Ectodermal cell (in vitro differentiated cells): ENCODE results near the gene MYCBPAP.
A peak's percentile ranks its signal among the peaks of the same experiment; 100 is the strongest.

ENCODE experiments used
- H3K27ac ChIP-seq: 2 replicates; pipeline ENCODE4 v1.7.0; 2013; ENCODE audit warnings: mild to moderate bottlenecking, low read depth, low read length; ENCODE audit not compliant: insufficient read depth, poor library complexity, severe bottlenecking
- H3K27me3 ChIP-seq: 2 replicates; pipeline ENCODE4 v1.7.0; 2013; ENCODE audit warnings: mild to moderate bottlenecking, low read length; ENCODE audit not compliant: insufficient read depth, control insufficient read depth, poor library complexity, severe bottlenecking
- H3K36me3 ChIP-seq: one replicate; pipeline ENCODE4 v1.7.0; 2013; ENCODE audit warnings: low read length; ENCODE audit not compliant: control insufficient read depth, insufficient read depth
- H3K4me1 ChIP-seq: one replicate; pipeline ENCODE4 v1.7.0; 2013; ENCODE audit warnings: low read length; ENCODE audit not compliant: control insufficient read depth, insufficient read depth
- H3K4me3 ChIP-seq: 2 replicates; pipeline ENCODE4 v1.7.0; 2013; ENCODE audit warnings: low read depth, low read length, control low read depth; ENCODE audit not compliant: insufficient read depth
- H3K9me3 ChIP-seq: 2 replicates; pipeline ENCODE4 v1.7.0; 2013; ENCODE audit warnings: mild to moderate bottlenecking, low read length, moderate library complexity; ENCODE audit not compliant: control insufficient read depth
- WGBS, 2 experiments: methylation state at CpG; one replicate each; pipeline ENCODE4 v1.1.7; 2013; ENCODE audit warnings: missing lambda C conversion rate in 2 of 2; 5-methylcytosine and 5-hydroxymethylcytosine counted together

Gene MYCBPAP

GRCh38 chr17:50527949-50528474, 19.8 kb downstream of the MYCBPAP start:
- Histone ChIP-seq H3K27ac (no peak overlapping the region), H3K27me3 (peaks cover 20% of the 10 kb centered on the region), H3K4me1 (peaks cover 12% of the 10 kb centered on the region), H3K4me3 (no peak overlapping the region), H3K9me3 (no peaks in the 10 kb centered on the region), H3K36me3 (no peaks in the 10 kb centered on the region)
- 47 to 49% methylated on average over 4 of the region's 4 CpGs for WGBS, 2 experiments

- peaks cover 23% of the 10 kb centered on the region for H3K4me1 ChIP-seq
- no peaks in the 10 kb centered on the region for H3K36me3 ChIP-seq
- 95 to 96% methylated on average over 7 of the region's 7 CpGs for WGBS, 2 experiments
- H3K27ac ChIP-seq = no peak overlapping the region
- H3K4me3 ChIP-seq = no peak overlapping the region
- H3K9me3 ChIP-seq = no peaks in the 10 kb centered on the region
- H3K27me3 ChIP-seq = peaks cover 39% of the 10 kb centered on the region
These were observed 21.6 kb downstream of the MYCBPAP start for GRCh38 chr17:50529849-50530248.

- no peak overlapping the region for H3K27ac ChIP-seq
- 86 to 90% methylated on average over 6 of the region's 6 CpGs for WGBS, 2 experiments
- peaks cover 23% of the 10 kb centered on the region for H3K4me1 ChIP-seq
- H3K27me3 ChIP-seq = peaks cover 42% of the 10 kb centered on the region
- no peaks in the 10 kb centered on the region for H3K9me3 ChIP-seq
- no peaks in the 10 kb centered on the region for H3K36me3 ChIP-seq
- H3K4me3 ChIP-seq = no peak overlapping the region
These were observed 23.3 kb downstream of the MYCBPAP start for GRCh38 chr17:50531428-50532025.

DNA sequence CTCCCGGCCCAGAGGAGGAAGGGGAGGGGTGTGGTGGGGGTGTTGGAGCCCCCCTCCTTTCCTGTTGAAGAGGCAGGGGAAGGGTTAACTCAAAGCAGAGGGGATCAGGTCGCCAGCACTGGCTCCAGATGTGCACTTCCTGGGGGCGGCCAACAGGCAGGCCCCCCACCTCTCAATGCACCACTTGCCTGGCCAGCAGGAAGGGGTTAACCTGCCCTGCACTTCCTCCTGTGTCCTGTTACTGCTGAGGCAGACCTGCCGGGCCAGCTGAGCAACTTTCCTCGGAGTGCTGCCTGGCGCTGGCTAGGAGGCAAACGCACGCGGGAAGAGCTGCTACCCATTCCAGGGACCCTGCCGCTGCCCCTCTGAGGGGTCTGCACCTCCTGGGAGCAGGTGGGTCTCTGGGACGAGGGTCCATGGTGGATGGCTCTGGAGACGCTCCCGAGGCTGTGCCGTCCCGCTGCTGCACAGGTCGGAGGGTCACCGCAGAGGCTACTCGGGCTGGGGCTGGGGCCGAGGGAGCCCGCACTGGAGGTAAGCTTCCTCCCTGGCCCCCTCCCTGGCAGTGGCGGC, 24.3 kb downstream of the MYCBPAP start, which contains the start of gene EPN3:
Gene EPN3 (plus strand): TSS at position 284 of the 573 bp plus-strand sequence. CDS start 3,822 bp downstream, outside the sequence.
- H3K4me1 ChIP-seq = peaks cover 23% of the 10 kb centered on the region
- no peaks in the 10 kb centered on the region for H3K9me3 ChIP-seq
- WGBS, 2 experiments = 1% methylated on average over 20 to 21 of the region's 21 CpGs
- H3K27ac ChIP-seq = no peak within 1 kb of the TSS
- no peaks in the 10 kb centered on the region for H3K36me3 ChIP-seq
- H3K27me3 ChIP-seq = peaks cover 42% of the 10 kb centered on the region
- H3K4me3 ChIP-seq = peak within 1 kb of the TSS; percentile 20

GRCh38 chr17:50533185-50533584, 24.9 kb downstream of the MYCBPAP start:
- Histone ChIP-seq H3K4me3 (no peak overlapping the region), H3K4me1 (peaks cover 24% of the 10 kb centered on the region), H3K36me3 (no peaks in the 10 kb centered on the region), H3K27me3 (peaks cover 42% of the 10 kb centered on the region), H3K9me3 (no peaks in the 10 kb centered on the region), H3K27ac (no peak overlapping the region)
- WGBS, 2 experiments = 10 to 15% methylated on average over 5 of the region's 5 CpGs

DNA sequence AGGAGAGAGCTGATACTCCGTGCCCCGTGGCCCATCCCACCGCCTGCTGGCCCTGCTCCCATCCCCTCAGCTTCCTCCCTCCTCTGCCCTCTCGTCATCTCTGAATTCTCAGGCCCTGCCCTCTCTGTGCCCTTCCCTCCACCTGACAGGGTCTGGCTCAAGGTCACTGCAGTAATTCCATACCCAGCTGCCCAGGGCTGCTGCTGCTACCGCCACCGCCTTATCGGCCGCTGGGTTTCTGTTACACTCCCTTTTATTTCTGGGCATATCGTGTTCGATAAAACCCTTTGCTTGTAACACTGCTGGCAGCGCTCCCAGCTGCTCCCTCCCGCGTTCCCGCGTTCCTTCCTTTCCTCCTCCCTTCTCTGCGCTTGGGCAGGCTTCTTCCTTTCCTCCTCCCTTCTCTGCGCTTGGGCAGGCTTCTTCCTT, 25.5 kb downstream of the MYCBPAP start:
- 5 to 8% methylated on average over 17 of the region's 17 CpGs for WGBS, 2 experiments
- H3K4me3 ChIP-seq = no peak overlapping the region
- no peak overlapping the region for H3K27ac ChIP-seq

DNA sequence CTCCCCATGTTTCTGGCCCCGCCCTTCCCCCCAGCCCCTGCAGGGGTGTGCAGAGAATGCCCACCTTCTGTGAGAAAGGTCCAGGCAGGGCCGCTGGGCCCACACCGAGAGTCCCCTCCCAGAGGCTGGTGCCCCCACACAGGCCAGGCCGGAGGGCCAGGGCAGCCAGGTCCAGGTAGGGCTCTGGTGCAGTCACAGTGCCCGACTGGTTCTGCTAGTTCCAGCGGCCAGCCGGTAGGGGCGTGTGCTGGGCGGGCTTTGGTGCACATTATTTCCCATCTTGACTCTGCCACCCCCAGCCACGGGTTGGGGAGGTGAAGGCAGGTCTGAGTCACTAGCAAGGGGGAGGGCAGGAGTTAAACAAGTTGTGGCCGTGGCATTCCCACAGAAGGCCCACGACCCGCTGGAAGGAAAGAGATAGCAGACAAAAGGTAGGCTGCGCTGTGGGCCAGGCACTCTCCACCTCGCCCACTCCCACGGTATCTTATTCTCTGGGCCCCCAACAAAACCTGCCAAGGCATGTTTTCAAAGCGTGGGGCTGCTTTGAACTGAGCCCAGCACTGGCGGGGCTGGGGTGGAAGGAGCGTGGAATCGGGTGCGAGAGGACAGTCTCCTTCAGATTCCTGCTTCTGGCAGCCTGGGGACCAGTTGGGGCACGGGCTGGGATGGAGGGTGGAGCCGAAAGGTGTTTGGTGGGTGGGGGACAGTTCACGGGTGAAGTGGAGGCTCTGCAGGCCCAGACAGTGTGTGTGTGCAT, 26.2 kb downstream of the MYCBPAP start:
- Histone ChIP-seq H3K27ac (no peak overlapping the region), H3K27me3 (peaks cover 42% of the 10 kb centered on the region), H3K36me3 (no peaks in the 10 kb centered on the region), H3K4me1 (peaks cover 34% of the 10 kb centered on the region), H3K9me3 (no peaks in the 10 kb centered on the region), H3K4me3 (no peak overlapping the region)
- 56 to 57% methylated on average over 24 of the region's 24 CpGs for WGBS, 2 experiments

More for the DNA sequence above, 25.5 kb downstream of the MYCBPAP start:
- Histone ChIP-seq H3K4me1 (peaks cover 29% of the 10 kb centered on the region), H3K36me3 (no peaks in the 10 kb centered on the region), H3K27me3 (peaks cover 42% of the 10 kb centered on the region), H3K9me3 (no peaks in the 10 kb centered on the region)

GRCh38 chr17:50534979-50535326, 26.7 kb downstream of the MYCBPAP start:
- H3K27ac ChIP-seq = no peak overlapping the region
- no peaks in the 10 kb centered on the region for H3K36me3 ChIP-seq
- peaks cover 34% of the 10 kb centered on the region for H3K4me1 ChIP-seq
- peaks cover 42% of the 10 kb centered on the region for H3K27me3 ChIP-seq
- H3K4me3 ChIP-seq = no peak overlapping the region
- no peaks in the 10 kb centered on the region for H3K9me3 ChIP-seq
- 93 to 95% methylated on average over 2 of the region's 2 CpGs for WGBS, 2 experiments

GRCh38 chr17:50535407-50535806, 27.2 kb downstream of the MYCBPAP start:
- Histone ChIP-seq H3K4me1 (peaks cover 38% of the 10 kb centered on the region), H3K27ac (no peak overlapping the region), H3K4me3 (no peak overlapping the region), H3K27me3 (peaks cover 42% of the 10 kb centered on the region), H3K9me3 (no peaks in the 10 kb centered on the region), H3K36me3 (no peaks in the 10 kb centered on the region)
- WGBS, 2 experiments = 88 to 93% methylated on average over 7 of the region's 7 CpGs
